Prostate gland (tissue), 2 donors: Measurements from ENCODE around the gene PSKH1. TPM values are rescaled to one million over a fixed set of nuclear protein-coding genes. Genes with fewer than 3 reads are reported as not detected.

Experiments used
- DNase-seq: peaks from one replicate; pipeline ENCODE4 v3.0.0-alpha.2; 2019; ENCODE audit warnings: low spot score
- H3K27ac ChIP-seq, 2 donors: fragments of 200-600 bp; sonication (generic); 2 replicates each; pipeline ENCODE4 v1.5.1; 2017 to 2019
- H3K27me3 ChIP-seq: fragments of 200-600 bp; sonication (generic); replicated peaks from 2 replicates; pipeline ENCODE4 v1.5.1; 2019; ENCODE audit not compliant: insufficient read depth
- H3K36me3 ChIP-seq, 2 donors: fragments of 200-600 bp; sonication (generic); 1 replicate in 1 of 2; 2 replicates in 1 of 2; pipeline versions ENCODE4 v1.5.1 to v1.8.1; 2017 to 2019
- H3K4me1 ChIP-seq: fragments of 200-600 bp; sonication (generic); replicated peaks from 2 replicates; pipeline ENCODE4 v1.5.1; 2019
- H3K4me3 ChIP-seq, 2 donors: fragments of 200-600 bp; sonication (generic); 2 replicates each; pipeline ENCODE4 v1.5.1; 2017 to 2019
- H3K9me3 ChIP-seq: fragments of 200-600 bp; sonication (generic); 2 replicates; pipeline ENCODE4 v1.5.1; 2017
- POLR2A ChIP-seq: fragments of 450-650 bp; IDR thresholded peaks from one replicate; pipeline ENCODE4 v1.6.1; 2016; ENCODE audit warnings: antibody characterized with exemption, mild to moderate bottlenecking
- POLR2AphosphoS5 ChIP-seq: sonication (generic); formaldehyde crosslinking; IDR thresholded peaks from one replicate; pipeline ENCODE4 v1.6.1; 2017; ENCODE audit warnings: antibody characterized with exemption
- whole genome bisulfite sequencing: methylation state at CpG from one replicate; pipeline ENCODE4 v1.1.5; 2018; 5-methylcytosine and 5-hydroxymethylcytosine counted together
- intact Hi-C: fragments of 100-400 bp; cut with DNase I; formaldehyde crosslinking; loops from one replicate; pipeline ENCODE4 v1.14.2; 2022
- total RNA-seq, 2 donors: library from RNA; depleted of rRNA; stranded (reverse); fragments of >200 nt; gene quantifications; one replicate each; pipeline ENCODE4 v1.1.0, GENCODE V29; 2016
- TF ChIP-seq, protein P1 (sequence below), 4 experiments: fragments of 200-600 bp in 2 of 4; fragments of 450-650 bp in 2 of 4; sonication (generic) in 2 of 4; IDR thresholded peaks; 1 replicate in 3 of 4; 2 replicates in 1 of 4; pipeline ENCODE4 v1.5.1; 2016 to 2019; ENCODE audit warnings: antibody characterized with exemption in 4 of 4, mild to moderate bottlenecking in 2 of 4, moderate library complexity in 2 of 4

Gene PSKH1
- total RNA-seq, 2 donors from 2014 or later = 16.7 to 53.2 TPM

GRCh38 chr16:67892375-67892774 lies 679 bp upstream of the PSKH1 start:
- Histone ChIP-seq H3K36me3 (no peaks in the 10 kb centered on the region), H3K27me3 (no peaks in the 10 kb centered on the region), H3K9me3 (no peaks in the 10 kb centered on the region), H3K4me3 (peak overlapping the region in 1 of 2 donors; percentile 96), H3K4me1 (peaks cover 6% of the 10 kb centered on the region), H3K27ac (peak overlapping the region; percentile 94 to 95)
- WGBS = 34% methylated on average over 5 of the region's 5 CpGs
- TF ChIP-seq POLR2AphosphoS5 (no peak), POLR2A (no peak)
- TF ChIP-seq, protein P1, sequence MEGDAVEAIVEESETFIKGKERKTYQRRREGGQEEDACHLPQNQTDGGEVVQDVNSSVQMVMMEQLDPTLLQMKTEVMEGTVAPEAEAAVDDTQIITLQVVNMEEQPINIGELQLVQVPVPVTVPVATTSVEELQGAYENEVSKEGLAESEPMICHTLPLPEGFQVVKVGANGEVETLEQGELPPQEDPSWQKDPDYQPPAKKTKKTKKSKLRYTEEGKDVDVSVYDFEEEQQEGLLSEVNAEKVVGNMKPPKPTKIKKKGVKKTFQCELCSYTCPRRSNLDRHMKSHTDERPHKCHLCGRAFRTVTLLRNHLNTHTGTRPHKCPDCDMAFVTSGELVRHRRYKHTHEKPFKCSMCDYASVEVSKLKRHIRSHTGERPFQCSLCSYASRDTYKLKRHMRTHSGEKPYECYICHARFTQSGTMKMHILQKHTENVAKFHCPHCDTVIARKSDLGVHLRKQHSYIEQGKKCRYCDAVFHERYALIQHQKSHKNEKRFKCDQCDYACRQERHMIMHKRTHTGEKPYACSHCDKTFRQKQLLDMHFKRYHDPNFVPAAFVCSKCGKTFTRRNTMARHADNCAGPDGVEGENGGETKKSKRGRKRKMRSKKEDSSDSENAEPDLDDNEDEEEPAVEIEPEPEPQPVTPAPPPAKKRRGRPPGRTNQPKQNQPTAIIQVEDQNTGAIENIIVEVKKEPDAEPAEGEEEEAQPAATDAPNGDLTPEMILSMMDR (IDR thresholded peaks at IDR 0.05) = no peak
- intact Hi-C loops = no loop called here
- DNase-seq = no peak

- Histone ChIP-seq H3K27ac (peak overlapping the region; percentile 94 to 95), H3K4me1 (peaks cover 6% of the 10 kb centered on the region), H3K9me3 (no peaks in the 10 kb centered on the region), H3K4me3 (peak overlapping the region; percentile 91 to 96), H3K36me3 (no peaks in the 10 kb centered on the region), H3K27me3 (no peaks in the 10 kb centered on the region)
- DNase-seq = no peak
- 13% methylated on average over 14 of the region's 14 CpGs for WGBS
- TF ChIP-seq, protein P1 (IDR thresholded peaks at IDR 0.05) = no peak
- TF ChIP-seq POLR2AphosphoS5 = no peak
- TF ChIP-seq POLR2A = no peak
- intact Hi-C loops = no loop called here
Observed at GRCh38 chr16:67893743-67894399, 817 bp downstream of the PSKH1 start.

GRCh38 chr16:67897231-67897630 lies 4.2 kb downstream of the PSKH1 start:
- Histone ChIP-seq H3K36me3 (no peaks in the 10 kb centered on the region), H3K4me1 (peaks cover 6% of the 10 kb centered on the region), H3K4me3 (no peak overlapping the region), H3K27me3 (no peaks in the 10 kb centered on the region), H3K27ac (no peak overlapping the region), H3K9me3 (no peaks in the 10 kb centered on the region)
- intact Hi-C loops = no loop called here
- DNase-seq = no peak
- no peak for TF ChIP-seq POLR2AphosphoS5
- TF ChIP-seq POLR2A = no peak
- TF ChIP-seq, protein P1 (IDR thresholded peaks at IDR 0.05) = no peak
- 64% methylated on average over 3 of the region's 3 CpGs for WGBS

GRCh38 chr16:67901734-67902133 lies 8.7 kb downstream of the PSKH1 start:
- no peak for TF ChIP-seq POLR2A
- TF ChIP-seq, protein P1 (IDR thresholded peaks at IDR 0.05) = no peak
- no peaks in the 10 kb centered on the region for H3K27me3 ChIP-seq
- intact Hi-C loops = no loop called here
- no peaks in the 10 kb centered on the region for H3K9me3 ChIP-seq
- no peak overlapping the region for H3K27ac ChIP-seq
- H3K4me1 ChIP-seq = no peaks in the 10 kb centered on the region
- no peak overlapping the region for H3K4me3 ChIP-seq
- no peak for DNase-seq
- no peaks in the 10 kb centered on the region for H3K36me3 ChIP-seq
- WGBS = 92% methylated on average over 5 of the region's 5 CpGs

DNA sequence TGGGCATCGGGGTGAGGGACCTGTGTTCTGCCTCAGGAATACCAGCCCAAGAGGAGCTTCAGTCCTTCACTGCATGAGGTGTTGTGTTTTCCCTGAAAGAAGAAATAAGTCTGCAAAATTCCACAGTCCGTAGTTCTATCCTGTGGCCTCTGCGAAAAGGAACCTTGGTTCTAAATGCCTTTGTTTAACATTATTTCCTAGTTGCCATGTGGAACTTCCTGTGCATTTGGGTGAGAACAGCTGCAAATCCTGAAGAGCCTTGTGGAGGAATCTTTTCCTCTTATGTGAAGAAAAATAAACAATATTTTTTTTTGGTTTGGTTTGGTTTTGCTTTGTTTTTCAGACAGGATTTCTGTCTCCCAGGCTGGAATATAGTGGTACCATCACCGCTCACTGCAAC lies 9.8 kb downstream of the PSKH1 start:
- Histone ChIP-seq H3K4me1 (no peaks in the 10 kb centered on the region), H3K4me3 (no peak overlapping the region), H3K36me3 (no peaks in the 10 kb centered on the region), H3K27me3 (no peaks in the 10 kb centered on the region), H3K9me3 (no peaks in the 10 kb centered on the region), H3K27ac (no peak overlapping the region)
- intact Hi-C loops = no loop called here
- no peak for TF ChIP-seq POLR2AphosphoS5
- TF ChIP-seq, protein P1 (IDR thresholded peaks at IDR 0.05) = no peak
- TF ChIP-seq POLR2A = no peak
- no peak for DNase-seq
- 88% methylated on average over 4 of the region's 4 CpGs for WGBS
